Loucy (cell line): ENCODE measurements around the gene FARS2.

Experiments used
- CTCF ChIP-seq: fragments of 200-600 bp; sonication (generic); conservative IDR thresholded peaks from 2 replicates; pipeline ENCODE4 v1.5.1; 2014; ENCODE audit warnings: mild to moderate bottlenecking, antibody characterized with exemption, low read length
- EZH2phosphoT487 ChIP-seq: fragments of 200-600 bp; IDR thresholded peaks from 2 replicates; pipeline ENCODE4 v1.6.1; 2018; ENCODE audit warnings: antibody characterized with exemption, mild to moderate bottlenecking, moderate library complexity, borderline replicate concordance

GRCh38 chr6:5334341-5334740, 73.0 kb downstream of the FARS2 start:
- TF ChIP-seq CTCF (no peak), EZH2phosphoT487 (no peak)
